ENCODE measurements around the gene HPSE2.
"Not testable (repeated sequence)": the region's sequence is repeated elsewhere in the genome, so short reads cannot be mapped to it uniquely, and the experiment has no call there.

Gene HPSE2

GRCh38 chr10:99007457-99007856, 228.2 kb downstream of the HPSE2 start:
- no peak for DNase-seq (ENCODE audit: low read depth, low spot score)

GRCh38 chr10:99005254-99005653, 230.4 kb downstream of the HPSE2 start:
- no peak for DNase-seq (ENCODE audit: low read depth, low spot score)

- no peak for DNase-seq (ENCODE audit: low read depth, low spot score)
These were observed 230.9 kb downstream of the HPSE2 start for GRCh38 chr10:99004738-99005137.

GRCh38 chr10:99002392-99002791, 233.3 kb downstream of the HPSE2 start:
- no peak for DNase-seq (ENCODE audit: low read depth, low spot score)

GRCh38 chr10:98997596-98997995, 238.1 kb downstream of the HPSE2 start:
- no peak for DNase-seq (ENCODE audit: low read depth, low spot score)

GRCh38 chr10:98994030-98994429, 241.6 kb downstream of the HPSE2 start:
- no peak for DNase-seq (ENCODE audit: low read depth, low spot score)

GRCh38 chr10:98983751-98984150, 251.9 kb downstream of the HPSE2 start:
- DNase-seq (ENCODE audit: low read depth, low spot score) = not testable (repeated sequence)

GRCh38 chr10:98980353-98980752, 255.3 kb downstream of the HPSE2 start:
- no peak for DNase-seq (ENCODE audit: low read depth, low spot score)

- DNase-seq (ENCODE audit: low read depth, low spot score) = no peak
These were observed 264.2 kb downstream of the HPSE2 start for GRCh38 chr10:98971464-98971863.

GRCh38 chr10:98967601-98968000, 268.1 kb downstream of the HPSE2 start:
- no peak for DNase-seq (ENCODE audit: low read depth, low spot score)

GRCh38 chr10:98963608-98964007, 272.0 kb downstream of the HPSE2 start:
- DNase-seq (ENCODE audit: low read depth, low spot score) = no peak

GRCh38 chr10:98959379-98959778, 276.3 kb downstream of the HPSE2 start:
- DNase-seq (ENCODE audit: low read depth, low spot score) = no peak

GRCh38 chr10:98957801-98958200, 277.9 kb downstream of the HPSE2 start:
- DNase-seq (ENCODE audit: low read depth, low spot score) = no peak

GRCh38 chr10:98956576-98957260, 278.9 kb downstream of the HPSE2 start:
- no peak for DNase-seq (ENCODE audit: low read depth, low spot score)

- DNase-seq (ENCODE audit: low read depth, low spot score) = no peak
These were observed 282.4 kb downstream of the HPSE2 start for GRCh38 chr10:98953251-98953650.

- no peak for DNase-seq (ENCODE audit: low read depth, low spot score)
These were observed 284.2 kb downstream of the HPSE2 start for GRCh38 chr10:98951269-98952000.

- no peak for DNase-seq (ENCODE audit: low read depth, low spot score)
These were observed 285.5 kb downstream of the HPSE2 start for GRCh38 chr10:98950106-98950505.

- DNase-seq (ENCODE audit: low read depth, low spot score) = no peak
These were observed 286.3 kb downstream of the HPSE2 start for GRCh38 chr10:98949306-98949705.

- DNase-seq (ENCODE audit: low read depth, low spot score) = no peak
These were observed 292.0 kb downstream of the HPSE2 start for GRCh38 chr10:98943681-98944080.

- no peak for DNase-seq (ENCODE audit: low read depth, low spot score)
These were observed 305.9 kb downstream of the HPSE2 start for GRCh38 chr10:98929709-98930108.

GRCh38 chr10:98925651-98926050, 310.0 kb downstream of the HPSE2 start:
- DNase-seq (ENCODE audit: low read depth, low spot score) = no peak

- no peak for DNase-seq (ENCODE audit: low read depth, low spot score)
These were observed 311.1 kb downstream of the HPSE2 start for GRCh38 chr10:98924526-98924925.

GRCh38 chr10:98921316-98921715, 314.3 kb downstream of the HPSE2 start:
- DNase-seq (ENCODE audit: low read depth, low spot score) = no peak

All from activated naive CD8-positive, alpha-beta T cell treated with anti-CD3 and anti-CD28 coated beads, Interleukin-2, amount 50 U/mL, for 16 hours (primary cell).